GM13977 (cell line): ENCODE data around the gene ZNRD2.

Experiments
- DNase-seq: peaks from one replicate; pipeline ENCODE4 v3.0.0; 2012; ENCODE audit warnings: low spot score
- CTCF ChIP-seq: IDR thresholded peaks from 2 replicates; pipeline ENCODE4 v1.5.1; 2012; ENCODE audit warnings: mild to moderate bottlenecking, control low read depth; ENCODE audit not compliant: insufficient read depth; ENCODE audit errors: extremely low read depth, missing control alignments
- in situ Hi-C: fragments of 300-500 bp; cut with MboI; formaldehyde crosslinking; loops from one replicate; pipeline ENCODE4 v1.12.0; 2022; ENCODE audit warnings: low sequenced_read_pairs, low pct_unique_long_range_greater_than_20kb, mixed read lengths, inconsistent platforms; ENCODE audit not compliant: unreplicated experiment

Gene ZNRD2

GRCh38 chr11:65596520-65596919 lies 26.2 kb downstream of the ZNRD2 start:
- in situ Hi-C loops = no loop called here
- no peak for DNase-seq
- no peak for TF ChIP-seq CTCF

- in situ Hi-C loops = no loop called here
- DNase-seq = no peak
- TF ChIP-seq CTCF = no peak
Measured at GRCh38 chr11:65598258-65598699, 28.0 kb downstream of the ZNRD2 start.

GRCh38 chr11:65599216-65599954 lies 29.1 kb downstream of the ZNRD2 start:
- no peak for TF ChIP-seq CTCF
- in situ Hi-C loops = no loop called here
- DNase-seq = no peak

- TF ChIP-seq CTCF = no peak
- in situ Hi-C loops = no loop called here
- DNase-seq = no peak
Measured at GRCh38 chr11:65599955-65600246, 29.6 kb downstream of the ZNRD2 start.

GRCh38 chr11:65604258-65604657 lies 34.0 kb downstream of the ZNRD2 start:
- no peak for DNase-seq
- in situ Hi-C loops = no loop called here
- no peak for TF ChIP-seq CTCF

GRCh38 chr11:65606876-65607613 lies 36.8 kb downstream of the ZNRD2 start:
- in situ Hi-C loops = no loop called here
- TF ChIP-seq CTCF = no peak
- no peak for DNase-seq
